Astrocyte of the cerebellum (primary cell): ENCODE results near the gene AATF.
"Not testable (repeated sequence)": the region's sequence is repeated elsewhere in the genome, so short reads cannot be mapped to it uniquely, and the experiment has no call there.

Experiments used
- DNase-seq: peaks from one replicate; pipeline ENCODE4 v3.0.0-alpha.2; 2011; ENCODE audit warnings: low read depth
- H3K4me3 ChIP-seq: 2 replicates; pipeline ENCODE4 v1.5.1; 2011; ENCODE audit warnings: mild to moderate bottlenecking, low read depth, low read length, moderate library complexity
- CTCF ChIP-seq: IDR thresholded peaks from 2 replicates; pipeline ENCODE4 v1.5.1; 2012; ENCODE audit warnings: low read length, low read depth, moderate library complexity, mild to moderate bottlenecking; ENCODE audit errors: missing control alignments
- in situ Hi-C: cut with HindIII; loops from 2 replicates; pipeline ENCODE4 v1.10.0; 2017; ENCODE audit warnings: low sequenced_read_pairs

The AATF gene

DNA sequence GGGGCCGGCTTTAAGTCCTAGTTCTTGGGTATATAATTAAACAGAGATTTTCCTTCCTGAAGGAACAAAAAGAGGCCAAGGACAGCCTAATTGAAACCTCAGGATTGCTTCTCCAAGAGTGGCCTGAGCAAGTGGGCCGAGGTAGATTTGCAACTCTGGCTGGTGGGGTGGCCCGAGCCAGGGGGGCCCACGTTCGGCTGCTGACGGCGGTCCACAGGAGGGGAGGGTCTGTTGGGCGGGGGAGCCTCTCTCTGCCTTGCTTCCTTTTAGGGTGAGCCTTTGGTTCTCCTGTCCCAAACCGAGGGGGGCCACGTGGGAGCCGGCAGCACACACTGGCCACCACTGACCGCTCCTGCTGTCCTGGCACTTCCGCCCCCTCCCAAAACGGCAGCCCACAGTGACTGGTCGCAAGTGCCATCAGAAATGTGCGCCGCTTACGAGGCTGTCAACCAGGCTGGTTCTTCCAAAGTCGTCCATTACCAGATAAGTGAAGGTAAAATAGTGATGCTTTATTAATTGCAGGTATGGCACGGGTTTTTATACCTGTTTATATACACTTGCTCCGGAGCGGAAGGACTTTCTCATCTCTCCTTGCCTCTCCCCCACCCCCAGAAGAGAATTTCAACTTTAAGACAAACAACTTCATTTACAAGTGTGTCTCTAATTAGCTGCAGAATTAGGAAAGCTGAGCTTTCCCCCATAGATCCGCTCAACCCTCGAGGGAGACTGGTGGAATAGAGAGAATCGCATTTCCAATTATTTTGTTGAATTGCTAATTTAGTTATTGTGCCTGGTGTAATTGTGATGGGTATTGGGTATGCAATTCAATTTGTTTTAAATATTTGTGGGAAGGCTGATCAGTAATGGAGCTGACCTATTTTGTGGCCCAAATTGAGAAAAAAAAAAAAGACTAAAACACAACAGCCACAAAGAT lies 117.8 kb downstream of the AATF start:
- no peak overlapping the region for H3K4me3 ChIP-seq
- TF ChIP-seq CTCF = no peak
- no peak for DNase-seq
- in situ Hi-C loops = loop anchor here (25.0 kb wide), 1 partner anchor 429 kb away; no protein-coding TSS in a partner anchor

GRCh38 chr17:37067555-37068111 lies 118.9 kb downstream of the AATF start:
- peak; percentile 47 for DNase-seq
- H3K4me3 ChIP-seq = no peak overlapping the region
- in situ Hi-C loops = loop anchor here (25.0 kb wide), 1 partner anchor 430 kb away; no protein-coding TSS in a partner anchor
- TF ChIP-seq CTCF = no peak

DNA sequence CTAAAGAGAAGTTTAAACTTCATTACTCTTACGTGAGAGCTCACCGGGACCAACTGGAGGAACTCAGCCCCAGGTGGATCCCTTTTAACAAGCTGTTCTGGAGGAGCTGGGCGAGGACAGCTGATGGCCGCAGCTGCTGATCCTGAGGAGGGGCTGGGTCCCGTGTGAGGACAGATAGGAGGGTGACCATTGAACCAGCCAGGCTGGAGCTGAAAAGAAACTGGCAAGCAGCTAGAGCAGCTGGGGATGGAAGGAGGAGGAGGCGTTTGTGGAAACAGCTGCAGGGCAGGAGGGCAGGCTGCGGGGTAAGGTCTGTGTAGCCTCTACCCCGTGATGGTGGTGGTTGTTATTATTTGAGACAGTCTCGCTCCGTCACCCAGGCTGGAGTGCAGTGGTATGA lies 119.5 kb downstream of the AATF start:
- in situ Hi-C loops = loop anchor here (25.0 kb wide), 1 partner anchor 431 kb away; no protein-coding TSS in a partner anchor
- H3K4me3 ChIP-seq = no peak overlapping the region
- no peak for TF ChIP-seq CTCF
- no peak for DNase-seq

DNA sequence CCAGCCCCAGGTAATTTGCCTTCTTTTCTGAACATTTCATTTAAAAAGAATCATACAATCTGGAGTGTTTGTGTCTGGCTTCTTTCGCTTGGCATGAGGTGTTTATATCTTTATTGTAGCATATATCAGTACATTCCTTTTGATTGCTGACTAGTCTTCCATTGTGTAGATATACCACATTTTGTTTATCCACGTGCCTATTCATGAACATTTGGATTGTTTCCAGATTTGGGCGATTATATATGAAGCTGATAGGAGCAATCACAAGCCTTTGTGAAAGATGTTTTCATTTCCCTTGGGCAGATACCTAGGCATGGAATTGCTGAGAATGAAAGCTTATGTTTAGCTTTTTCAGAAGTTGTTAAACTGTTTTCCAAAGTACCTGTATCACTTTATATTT lies 120.3 kb downstream of the AATF start:
- in situ Hi-C loops = loop anchor here (25.0 kb wide), 1 partner anchor 432 kb away; no protein-coding TSS in a partner anchor
- TF ChIP-seq CTCF = no peak
- DNase-seq = no peak
- no peak overlapping the region for H3K4me3 ChIP-seq

DNA sequence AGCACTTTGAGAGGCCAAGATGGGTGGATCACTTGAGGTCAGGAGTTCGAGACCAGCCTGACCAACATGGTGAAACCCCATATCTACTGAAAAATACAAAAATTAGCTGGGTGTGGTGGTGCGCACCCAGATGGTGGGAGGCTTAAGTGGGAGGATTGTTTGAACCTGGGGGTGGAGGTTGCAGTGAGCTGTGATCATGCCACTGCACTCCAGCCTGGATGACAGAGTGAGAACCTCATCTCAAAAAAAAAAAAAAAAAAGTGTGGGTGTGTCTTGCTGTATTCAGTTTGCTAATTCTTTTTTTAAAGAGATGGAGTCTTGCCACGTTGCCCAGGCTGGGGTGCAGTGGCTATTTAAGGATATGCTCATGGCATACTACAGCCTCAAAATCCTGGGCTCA lies 124.7 kb downstream of the AATF start:
- in situ Hi-C loops = loop anchor here (25.0 kb wide), 1 partner anchor 436 kb away; no protein-coding TSS in a partner anchor
- not testable (repeated sequence) for DNase-seq, H3K4me3 ChIP-seq

GRCh38 chr17:37079065-37079708 lies 130.4 kb downstream of the AATF start:
- no peak overlapping the region for H3K4me3 ChIP-seq
- in situ Hi-C loops = no loop called here
- no peak for TF ChIP-seq CTCF
- no peak for DNase-seq
